AG20443 (cell line): ENCODE results near the gene MAP2K6.
A peak's percentile ranks its signal among the peaks of the same experiment; 100 is the strongest.

Experiments used
- DNase-seq: peaks from one replicate; pipeline ENCODE4 v3.0.0; 2012; ENCODE audit warnings: low spot score, mixed read lengths

Gene MAP2K6

GRCh38 chr17:69492410-69493071 is 78.0 kb downstream of the MAP2K6 start:
- DNase-seq: peak; percentile 92

- no peak for DNase-seq
Measured at GRCh38 chr17:69495787-69496186, 81.3 kb downstream of the MAP2K6 start.

GRCh38 chr17:69497161-69497560 is 82.7 kb downstream of the MAP2K6 start:
- no peak for DNase-seq

- no peak for DNase-seq
Measured at GRCh38 chr17:69499318-69499717, 84.8 kb downstream of the MAP2K6 start.

GRCh38 chr17:69500911-69501429 is 86.5 kb downstream of the MAP2K6 start:
- DNase-seq: no peak

GRCh38 chr17:69501591-69502468 is 87.3 kb downstream of the MAP2K6 start:
- DNase-seq: peak; percentile 52

GRCh38 chr17:69503711-69504110 is 89.2 kb downstream of the MAP2K6 start:
- no peak for DNase-seq

GRCh38 chr17:69505740-69506139 is 91.2 kb downstream of the MAP2K6 start:
- no peak for DNase-seq

- no peak for DNase-seq
Measured at GRCh38 chr17:69506489-69506888, 92.0 kb downstream of the MAP2K6 start.

GRCh38 chr17:69508814-69509213 is 94.3 kb downstream of the MAP2K6 start:
- DNase-seq: no peak

- no peak for DNase-seq
Measured at GRCh38 chr17:69511250-69511649, 96.8 kb downstream of the MAP2K6 start.

- DNase-seq: no peak
Measured at GRCh38 chr17:69512946-69513345, 98.4 kb downstream of the MAP2K6 start.

GRCh38 chr17:69516225-69516624 is 101.7 kb downstream of the MAP2K6 start:
- DNase-seq: no peak

GRCh38 chr17:69516911-69517310 is 102.4 kb downstream of the MAP2K6 start:
- DNase-seq: no peak

GRCh38 chr17:69518951-69519350 is 104.5 kb downstream of the MAP2K6 start:
- no peak for DNase-seq

- peak; percentile 73 for DNase-seq
Measured at GRCh38 chr17:69523244-69523861, 108.9 kb downstream of the MAP2K6 start.

GRCh38 chr17:69524854-69525253 is 110.4 kb downstream of the MAP2K6 start:
- no peak for DNase-seq

GRCh38 chr17:69525920-69526841 is 111.7 kb downstream of the MAP2K6 start:
- DNase-seq: peak; percentile 64

GRCh38 chr17:69528035-69528434 is 113.5 kb downstream of the MAP2K6 start:
- DNase-seq: no peak

GRCh38 chr17:69533481-69534234 is 119.2 kb downstream of the MAP2K6 start:
- no peak for DNase-seq

- no peak for DNase-seq
Measured at GRCh38 chr17:69534235-69534621, 119.7 kb downstream of the MAP2K6 start.
